ENCODE measurements around the gene TTLL11.

The TTLL11 gene

GRCh38 chr9:121884057-121884541, 209.0 kb downstream of the TTLL11 start:
- H3K27me3 Mint-ChIP-seq, result no peaks in the 10 kb centered on the region
- H3K9me3 Mint-ChIP-seq, result no peaks in the 10 kb centered on the region
- H3K4me3 Mint-ChIP-seq, result no peak overlapping the region
- no peak overlapping the region for H3K27ac Mint-ChIP-seq
- H3K4me1 Mint-ChIP-seq, result no peaks in the 10 kb centered on the region
- H3K36me3 Mint-ChIP-seq, result peaks cover 2% of the 10 kb centered on the region

DNA sequence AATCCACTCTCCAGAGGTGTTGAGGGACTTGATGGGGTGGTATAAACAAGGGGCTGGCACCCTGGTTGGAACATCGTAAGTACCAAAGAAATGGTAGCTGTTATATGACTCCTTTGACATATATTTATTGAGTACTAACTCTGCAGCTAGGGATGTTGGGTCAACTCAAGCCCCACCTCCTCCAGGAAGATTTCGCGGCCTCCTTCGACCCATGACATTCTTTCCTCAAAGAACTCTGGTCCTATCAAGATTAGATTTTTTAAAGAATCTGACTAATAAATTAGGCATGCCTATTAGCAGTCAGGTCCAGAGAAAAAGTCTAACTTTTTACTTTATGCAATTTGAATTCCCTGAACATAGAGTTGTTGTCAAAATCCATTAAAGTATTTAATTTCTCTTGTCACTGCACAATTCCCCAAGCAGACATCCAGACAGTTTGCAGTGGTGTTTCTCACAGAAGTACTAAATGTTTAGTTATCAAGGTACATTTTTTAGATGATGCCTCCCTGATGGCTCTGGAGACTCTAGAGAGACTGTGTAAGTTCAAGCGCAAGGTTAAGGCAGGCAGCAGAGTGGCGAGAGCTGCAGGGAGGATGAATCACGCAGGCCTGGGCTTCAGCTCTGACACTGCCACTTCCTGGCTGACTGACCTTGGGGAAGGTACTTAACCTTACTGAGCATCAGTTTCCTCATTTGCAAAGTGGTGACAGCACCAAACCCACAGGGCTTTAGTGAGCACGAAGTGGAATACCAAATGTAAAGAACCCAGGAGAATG, 209.6 kb downstream of the TTLL11 start:
- Mint-ChIP-seq H3K4me3 (no peak overlapping the region), H3K36me3 (peaks cover 2% of the 10 kb centered on the region), H3K27ac (no peak overlapping the region), H3K9me3 (no peaks in the 10 kb centered on the region), H3K27me3 (no peaks in the 10 kb centered on the region), H3K4me1 (no peaks in the 10 kb centered on the region)

GRCh38 chr9:121881920-121882500, 211.1 kb downstream of the TTLL11 start:
- H3K27me3 Mint-ChIP-seq, result no peaks in the 10 kb centered on the region
- H3K4me1 Mint-ChIP-seq, result no peaks in the 10 kb centered on the region
- H3K9me3 Mint-ChIP-seq, result no peaks in the 10 kb centered on the region
- peaks cover 2% of the 10 kb centered on the region for H3K36me3 Mint-ChIP-seq
- no peak overlapping the region for H3K27ac Mint-ChIP-seq
- no peak overlapping the region for H3K4me3 Mint-ChIP-seq

- Mint-ChIP-seq H3K9me3 (no peaks in the 10 kb centered on the region), H3K36me3 (no peaks in the 10 kb centered on the region), H3K27me3 (no peaks in the 10 kb centered on the region), H3K4me3 (no peak overlapping the region), H3K4me1 (no peaks in the 10 kb centered on the region), H3K27ac (no peak overlapping the region)
Measured at GRCh38 chr9:121880343-121880898, 212.7 kb downstream of the TTLL11 start.

DNA sequence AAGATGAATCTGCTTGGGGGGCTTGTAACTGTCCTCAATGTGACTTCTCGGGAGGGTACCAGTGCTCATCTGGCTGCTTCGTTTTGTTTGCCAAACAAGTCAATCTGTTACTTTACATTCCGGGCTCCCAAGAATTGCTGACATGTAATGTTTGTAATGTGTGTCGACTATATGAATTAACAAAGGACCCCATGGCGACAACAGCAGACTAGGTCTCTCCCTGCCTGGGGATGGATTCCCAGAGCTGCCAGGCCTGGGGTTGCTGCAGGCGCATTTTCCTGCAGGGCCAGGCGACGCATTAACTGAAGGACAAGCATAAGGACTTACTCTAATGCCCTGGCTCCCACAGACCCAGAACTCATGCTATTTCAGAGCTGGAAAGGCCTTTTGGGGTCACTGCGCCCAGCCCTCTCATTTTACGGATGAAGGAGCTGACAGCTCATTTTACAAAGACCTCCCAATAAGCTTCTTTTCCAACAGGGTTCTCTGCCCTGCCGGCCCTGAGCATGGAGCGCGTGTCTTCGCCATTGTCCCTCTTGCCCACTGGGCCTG, 214.8 kb downstream of the TTLL11 start:
- Mint-ChIP-seq H3K27ac (no peak overlapping the region), H3K9me3 (no peaks in the 10 kb centered on the region), H3K4me1 (no peaks in the 10 kb centered on the region), H3K36me3 (no peaks in the 10 kb centered on the region), H3K27me3 (no peaks in the 10 kb centered on the region), H3K4me3 (no peak overlapping the region)

- no peaks in the 10 kb centered on the region for H3K36me3 Mint-ChIP-seq
- no peaks in the 10 kb centered on the region for H3K4me1 Mint-ChIP-seq
- no peaks in the 10 kb centered on the region for H3K27me3 Mint-ChIP-seq
- no peak overlapping the region for H3K27ac Mint-ChIP-seq
- H3K9me3 Mint-ChIP-seq, result no peaks in the 10 kb centered on the region
- H3K4me3 Mint-ChIP-seq, result no peak overlapping the region
Measured at GRCh38 chr9:121876658-121877271, 216.3 kb downstream of the TTLL11 start.

GRCh38 chr9:121876255-121876654, 216.9 kb downstream of the TTLL11 start:
- H3K27me3 Mint-ChIP-seq, result no peaks in the 10 kb centered on the region
- no peak overlapping the region for H3K27ac Mint-ChIP-seq
- no peaks in the 10 kb centered on the region for H3K36me3 Mint-ChIP-seq
- H3K4me3 Mint-ChIP-seq, result no peak overlapping the region
- no peaks in the 10 kb centered on the region for H3K9me3 Mint-ChIP-seq
- H3K4me1 Mint-ChIP-seq, result no peaks in the 10 kb centered on the region

- no peaks in the 10 kb centered on the region for H3K9me3 Mint-ChIP-seq
- H3K4me3 Mint-ChIP-seq, result no peak overlapping the region
- H3K36me3 Mint-ChIP-seq, result no peaks in the 10 kb centered on the region
- H3K27ac Mint-ChIP-seq, result no peak overlapping the region
- no peaks in the 10 kb centered on the region for H3K27me3 Mint-ChIP-seq
- no peaks in the 10 kb centered on the region for H3K4me1 Mint-ChIP-seq
Measured at GRCh38 chr9:121874524-121874923, 218.6 kb downstream of the TTLL11 start.

GRCh38 chr9:121871431-121872025, 221.6 kb downstream of the TTLL11 start:
- Mint-ChIP-seq H3K27ac (no peak overlapping the region), H3K36me3 (no peaks in the 10 kb centered on the region), H3K27me3 (no peaks in the 10 kb centered on the region), H3K4me1 (no peaks in the 10 kb centered on the region), H3K4me3 (no peak overlapping the region), H3K9me3 (no peaks in the 10 kb centered on the region)

DNA sequence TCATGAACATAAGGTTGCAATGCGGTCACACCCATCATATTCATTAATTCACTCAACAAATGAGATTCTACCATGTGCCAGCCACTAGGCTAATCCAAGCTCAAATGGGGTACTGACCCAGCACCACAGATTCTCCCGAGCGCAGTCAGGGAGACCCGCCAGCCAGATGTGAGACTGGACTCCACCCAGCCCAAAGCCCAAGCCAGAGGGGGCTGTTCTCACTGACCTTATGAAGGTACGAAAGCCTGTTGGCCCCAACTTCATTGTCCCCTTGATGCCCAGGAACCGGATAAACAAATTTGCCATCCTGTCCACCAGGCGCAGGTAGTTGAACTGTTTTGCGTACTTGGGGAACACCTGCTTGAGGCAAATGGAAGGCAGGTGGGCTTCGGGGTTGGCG, 222.8 kb downstream of the TTLL11 start:
- Mint-ChIP-seq H3K36me3 (no peaks in the 10 kb centered on the region), H3K27ac (no peak overlapping the region), H3K4me1 (no peaks in the 10 kb centered on the region), H3K4me3 (no peak overlapping the region), H3K27me3 (no peaks in the 10 kb centered on the region), H3K9me3 (no peaks in the 10 kb centered on the region)

DNA sequence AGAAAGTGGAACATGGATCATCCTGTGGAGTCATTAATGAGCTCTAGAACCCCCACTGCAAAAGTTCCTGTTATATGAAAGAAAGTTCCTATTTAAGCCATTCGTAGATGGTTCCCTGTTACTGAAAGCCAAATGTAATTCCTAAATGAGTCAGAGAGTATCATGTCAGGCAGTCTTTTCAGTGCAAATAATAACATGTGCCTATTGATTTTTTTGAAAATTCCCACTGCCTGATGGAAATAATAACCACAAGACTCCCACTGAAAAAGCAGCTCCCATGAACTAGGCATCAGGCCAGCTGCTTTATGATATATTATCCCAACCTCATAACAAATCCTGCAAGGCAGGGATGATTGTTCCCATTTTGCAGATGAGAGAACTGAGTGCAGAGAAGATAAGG, 224.5 kb downstream of the TTLL11 start:
- H3K27ac Mint-ChIP-seq, result no peak overlapping the region
- no peaks in the 10 kb centered on the region for H3K36me3 Mint-ChIP-seq
- H3K4me3 Mint-ChIP-seq, result no peak overlapping the region
- no peaks in the 10 kb centered on the region for H3K9me3 Mint-ChIP-seq
- no peaks in the 10 kb centered on the region for H3K4me1 Mint-ChIP-seq
- no peaks in the 10 kb centered on the region for H3K27me3 Mint-ChIP-seq

DNA sequence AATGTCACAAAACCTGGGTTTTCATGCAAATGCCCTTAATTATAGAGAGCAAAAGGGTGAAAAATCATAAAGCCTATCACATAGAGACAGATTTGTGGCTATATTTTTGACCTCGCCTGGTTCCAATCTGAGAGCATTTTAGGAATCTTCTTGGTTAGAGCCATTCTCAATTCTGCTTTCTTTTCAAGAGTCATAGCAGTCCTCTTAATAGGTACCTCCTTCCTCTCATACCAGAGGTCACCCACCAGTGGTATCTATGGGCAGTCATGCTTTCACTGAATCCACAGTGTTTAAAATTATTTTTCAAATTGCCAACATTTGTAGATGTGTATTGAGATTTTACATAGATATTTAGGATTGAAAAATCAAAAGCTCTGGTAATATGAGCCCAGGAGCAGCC, 226.2 kb downstream of the TTLL11 start:
- Mint-ChIP-seq H3K4me1 (no peaks in the 10 kb centered on the region), H3K9me3 (no peaks in the 10 kb centered on the region), H3K4me3 (no peak overlapping the region), H3K36me3 (no peaks in the 10 kb centered on the region), H3K27ac (no peak overlapping the region), H3K27me3 (no peaks in the 10 kb centered on the region)

DNA sequence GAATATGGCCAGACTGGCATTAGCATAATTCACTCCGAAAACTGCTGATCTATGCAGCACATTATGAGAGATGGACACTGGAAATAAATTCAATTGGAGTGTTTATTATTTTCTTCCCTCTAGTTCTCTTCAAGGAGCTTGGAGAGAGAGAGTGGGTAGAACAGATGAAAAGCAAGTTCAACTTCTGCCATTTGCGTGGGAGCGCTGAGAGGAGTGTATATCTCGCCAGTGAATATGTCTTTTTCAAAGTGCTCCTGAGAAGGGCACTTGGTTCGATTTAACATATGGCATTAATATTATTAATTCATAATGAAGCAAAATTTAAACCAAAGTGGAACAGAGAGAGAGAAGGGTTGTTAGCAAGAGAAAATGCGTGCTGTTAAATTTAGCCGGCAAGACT, 227.2 kb downstream of the TTLL11 start:
- no peaks in the 10 kb centered on the region for H3K36me3 Mint-ChIP-seq
- H3K27me3 Mint-ChIP-seq, result no peaks in the 10 kb centered on the region
- no peaks in the 10 kb centered on the region for H3K9me3 Mint-ChIP-seq
- H3K27ac Mint-ChIP-seq, result no peak overlapping the region
- no peaks in the 10 kb centered on the region for H3K4me1 Mint-ChIP-seq
- H3K4me3 Mint-ChIP-seq, result no peak overlapping the region

DNA sequence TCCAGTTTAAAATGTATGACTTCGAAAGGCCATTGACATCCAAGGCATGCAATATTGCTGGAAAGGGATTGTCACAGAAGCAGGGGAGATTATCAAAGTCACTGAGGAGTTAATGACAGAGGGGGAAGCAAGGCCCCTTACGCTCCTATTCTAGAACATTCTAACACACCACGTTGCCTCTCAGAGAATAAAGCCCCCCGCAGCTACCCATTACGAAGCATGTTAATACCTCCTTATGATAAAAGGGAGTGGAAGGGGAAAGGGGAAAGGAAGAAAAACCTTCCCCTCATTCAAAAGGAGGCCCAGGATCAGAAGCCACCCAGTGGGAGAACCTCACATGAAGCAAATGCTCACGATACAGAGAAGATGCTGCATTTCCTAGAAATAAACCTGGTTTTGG, 228.0 kb downstream of the TTLL11 start:
- Mint-ChIP-seq H3K27ac (no peak overlapping the region), H3K4me3 (no peak overlapping the region), H3K4me1 (no peaks in the 10 kb centered on the region), H3K36me3 (no peaks in the 10 kb centered on the region), H3K9me3 (no peaks in the 10 kb centered on the region), H3K27me3 (no peaks in the 10 kb centered on the region)

DNA sequence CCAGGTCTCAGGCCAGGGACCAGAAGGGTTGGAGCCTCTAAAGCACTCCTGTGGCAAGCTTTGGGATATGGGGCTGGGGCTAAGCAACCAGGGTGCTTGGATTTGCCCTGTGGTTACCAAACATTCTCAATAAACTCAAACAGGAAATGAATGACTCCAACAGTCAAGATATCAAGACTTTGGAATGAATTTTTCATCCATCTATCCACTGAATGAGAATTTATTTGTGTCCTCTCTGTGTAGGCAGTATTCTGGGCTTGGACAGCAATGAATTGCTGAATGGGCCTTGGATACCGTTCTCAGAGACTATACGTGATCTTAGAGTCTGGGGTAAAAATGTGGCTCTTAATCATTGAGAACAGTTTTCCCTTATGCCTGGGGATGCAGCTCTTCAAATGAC, 229.2 kb downstream of the TTLL11 start:
- H3K4me1 Mint-ChIP-seq, result no peaks in the 10 kb centered on the region
- no peaks in the 10 kb centered on the region for H3K9me3 Mint-ChIP-seq

More for the DNA sequence above, 229.2 kb downstream of the TTLL11 start:
- Mint-ChIP-seq H3K4me3 (no peak overlapping the region), H3K27me3 (no peaks in the 10 kb centered on the region), H3K27ac (no peak overlapping the region), H3K36me3 (no peaks in the 10 kb centered on the region)

All from activated naive CD4-positive, alpha-beta T cell treated with anti-CD3 and anti-CD28 coated beads, Interleukin-2, amount 50 U/mL, for 24 hours (primary cell).